Frontal cortex (tissue), 4 donors: ENCODE measurements around the gene NF1. TPM values are rescaled to one million over a fixed set of nuclear protein-coding genes. Genes with fewer than 3 reads are reported as not detected.
"Not testable (repeated sequence)": the region's sequence is repeated elsewhere in the genome, so short reads cannot be mapped to it uniquely, and the experiment has no call there.

Experiments
- DNase-seq, 2 donors: peaks; one replicate each; pipeline ENCODE4 v3.0.0; 2012; ENCODE audit warnings: low spot score in 2 of 2
- FAIRE-seq: peaks from 2 replicates; lab custom pipeline; 2012; peaks lifted over from hg19 to GRCh38; lab: Jason Lieb, UNC
- total RNA-seq: library from RNA; depleted of rRNA; stranded (reverse); fragments of >200 nt; gene quantifications from one replicate; pipeline ENCODE4 v1.2.3, GENCODE V29; 2014
- donor health status: control.
- donor health status: control.
- donor health status: control.

NF1 gene
- total RNA-seq, 1 donor from 2014 or later: 96.6 TPM

GRCh38 chr17:31079731-31080130, 15.0 kb upstream of the NF1 start:
- no peak for FAIRE-seq
- no peak for DNase-seq

GRCh38 chr17:31085563-31085962, 9.2 kb upstream of the NF1 start:
- FAIRE-seq (no peak), DNase-seq (no peak)

- DNase-seq: no peak
- FAIRE-seq: no peak
Observed at GRCh38 chr17:31089471-31089870, 5.3 kb upstream of the NF1 start.

GRCh38 chr17:31090650-31091049, 4.1 kb upstream of the NF1 start:
- not testable (repeated sequence) for DNase-seq, FAIRE-seq

GRCh38 chr17:31092475-31093064, 2.2 kb upstream of the NF1 start:
- DNase-seq (no peak), FAIRE-seq (no peak)

- FAIRE-seq (no peak), DNase-seq (no peak)
Observed at GRCh38 chr17:31093866-31094599, 744 bp upstream of the NF1 start.

- DNase-seq: peak; percentile 32 to 54
- no peak for FAIRE-seq
Observed at GRCh38 chr17:31095236-31096105, 694 bp downstream of the NF1 start.

GRCh38 chr17:31096106-31096436, 1.3 kb downstream of the NF1 start:
- no peak for FAIRE-seq
- no peak for DNase-seq

GRCh38 chr17:31099016-31099415, 4.2 kb downstream of the NF1 start:
- no peak for FAIRE-seq
- no peak for DNase-seq

- FAIRE-seq: no peak
- DNase-seq: no peak
Observed at GRCh38 chr17:31100840-31101459, 6.2 kb downstream of the NF1 start.

GRCh38 chr17:31101943-31102342, 7.2 kb downstream of the NF1 start:
- DNase-seq (no peak), FAIRE-seq (no peak)

GRCh38 chr17:31105991-31106390, 11.2 kb downstream of the NF1 start:
- FAIRE-seq: no peak
- DNase-seq: no peak

- DNase-seq (no peak), FAIRE-seq (no peak)
Observed at GRCh38 chr17:31111183-31111582, 16.4 kb downstream of the NF1 start.

- no peak for FAIRE-seq
- DNase-seq: no peak
Observed at GRCh38 chr17:31112001-31112661, 17.4 kb downstream of the NF1 start.

GRCh38 chr17:31113368-31113767, 18.6 kb downstream of the NF1 start:
- not testable (repeated sequence) for FAIRE-seq, DNase-seq

GRCh38 chr17:31113939-31114338, 19.2 kb downstream of the NF1 start:
- no peak for FAIRE-seq

GRCh38 chr17:31114956-31115555, 20.3 kb downstream of the NF1 start:
- DNase-seq (no peak), FAIRE-seq (no peak)

More at GRCh38 chr17:31113939-31114338, 19.2 kb downstream of the NF1 start:
- DNase-seq: no peak

- no peak for FAIRE-seq
Observed at GRCh38 chr17:31116167-31116566, 21.4 kb downstream of the NF1 start.

GRCh38 chr17:31122746-31123145, 28.0 kb downstream of the NF1 start:
- DNase-seq (no peak), FAIRE-seq (no peak)

More at GRCh38 chr17:31116167-31116566, 21.4 kb downstream of the NF1 start:
- DNase-seq: no peak
